ENCODE measurements around the gene BTNL9. TPM values are rescaled to one million over a fixed set of nuclear protein-coding genes. Genes with fewer than 3 reads are reported as not detected.

Gene BTNL9
- polyA plus RNA-seq, 1 of the 3 experiments (the other 2 are of a cell fraction), result not detected

GRCh38 chr5:181084621-181085195 lies 44.6 kb downstream of the BTNL9 start:
- no peak overlapping the region for H3K4me2 ChIP-seq
- H2AFZ ChIP-seq (ENCODE audit: low read depth), result no peak overlapping the region
- no peaks in the 10 kb centered on the region for H3K36me3 ChIP-seq (replicated peaks in 1 of 2; ENCODE audit: control insufficient read depth in 1 of 2, insufficient read depth in 2 of 2, low read length in 1 of 2)
- H3K9me2 ChIP-seq, result no peaks in the 10 kb centered on the region
- H3K79me2 ChIP-seq (ENCODE audit: insufficient read depth), result no peaks in the 10 kb centered on the region
- H3K9me3 ChIP-seq, result no peaks in the 10 kb centered on the region
- H3K9ac ChIP-seq, result no peak overlapping the region
- H3F3A ChIP-seq (replicated peaks; ENCODE audit: insufficient read depth), result no peaks in the 10 kb centered on the region
- no peak for DNase-seq
- H4K20me1 ChIP-seq (ENCODE audit: insufficient read depth), result no peaks in the 10 kb centered on the region
- POLR2A ChIA-PET, result no interaction called here
- CTCF ChIA-PET, result interaction anchor here (1.6 kb wide), 1 partner anchor 215 kb away, joined by 5 read pairs; no protein-coding TSS in a partner anchor
- no peak overlapping the region; a peak in 1 of 4 replicates for H3K4me3 ChIP-seq (ENCODE audit: low read depth in 2 of 2, low read length in 1 of 2)
- TF ChIP-seq ZBTB33 (IDR thresholded peaks at IDR 0.05; ENCODE audit: borderline replicate concordance, low read depth) (no peak), ELF1 (IDR thresholded peaks at IDR 0.05) (no peak), NRF1 (IDR thresholded peaks at IDR 0.05; ENCODE audit: low read depth, low read length) (no peak), GABPA (IDR thresholded peaks at IDR 0.05; ENCODE audit: low read depth) (no peak), RAD21 (IDR thresholded peaks at IDR 0.05; ENCODE audit: low read length) (no peak), TCF12 (IDR thresholded peaks at IDR 0.05) (no peak), PBX3 (IDR thresholded peaks at IDR 0.05) (no peak), FOXM1 (IDR thresholded peaks at IDR 0.05; ENCODE audit: low read depth) (no peak), CTCF (IDR thresholded peaks at IDR 0.05) (no peak), CHD2 (IDR thresholded peaks at IDR 0.05; ENCODE audit: low read length, partially characterized antibody) (no peak), IRF3 (IDR thresholded peaks at IDR 0.05; ENCODE audit: low read depth, low read length) (no peak), YY1 (IDR thresholded peaks at IDR 0.05; ENCODE audit: low read depth) (no peak), MEF2A (IDR thresholded peaks at IDR 0.05; ENCODE audit: borderline replicate concordance, low read depth) (no peak)
- no peak overlapping the region for H3K27ac ChIP-seq (ENCODE audit: low read depth in 2 of 2, low read length in 1 of 2)
- 12% methylated on average over 17 of the region's 18 CpGs for WGBS (ENCODE audit: low lambda C conversion rate)
- peaks cover 28% of the 10 kb centered on the region for H3K27me3 ChIP-seq (ENCODE audit: insufficient read depth)
- H3K4me1 ChIP-seq (ENCODE audit: control insufficient read depth in 1 of 2, insufficient read depth in 2 of 2, low read depth in 1 of 2, low read length in 1 of 2), result no peaks in the 10 kb centered on the region

Measured in SK-N-SH (cell line).